GM19467 (cell line): ENCODE data around the gene SPRY4.
"Not testable (repeated sequence)": the region's sequence is repeated elsewhere in the genome, so short reads cannot be mapped to it uniquely, and the experiment has no call there.

Source experiments
- ATAC-seq: cut with Tn5 transposase; IDR thresholded peaks from one replicate; pipeline ENCODE4 v1.9.1; 2021; ENCODE audit warnings: mild to moderate bottlenecking, moderate library complexity; ENCODE audit not compliant: unreplicated experiment

The SPRY4 gene

DNA sequence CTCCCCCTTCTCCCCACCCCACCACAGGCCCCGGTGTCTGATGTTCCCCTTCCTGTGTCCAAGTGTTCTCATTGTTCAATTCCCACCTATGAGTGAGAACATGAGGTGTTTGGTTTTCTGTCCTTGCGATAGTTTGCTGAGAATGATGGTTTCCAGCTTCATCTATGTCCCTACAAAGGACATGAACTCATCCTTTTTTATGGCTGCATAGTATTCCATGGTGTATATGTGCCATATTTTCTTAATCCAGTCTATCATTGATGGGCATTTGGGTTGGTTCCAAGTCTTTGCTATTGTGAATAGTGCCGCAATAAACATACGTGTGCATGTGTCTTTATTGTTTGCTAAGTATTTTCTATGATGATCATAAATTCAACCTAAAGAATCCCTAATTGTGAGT is 60.7 kb downstream of the SPRY4 start:
- ATAC-seq = not testable (repeated sequence)

GRCh38 chr5:142263346-142263745 is 61.5 kb downstream of the SPRY4 start:
- ATAC-seq = no peak

DNA sequence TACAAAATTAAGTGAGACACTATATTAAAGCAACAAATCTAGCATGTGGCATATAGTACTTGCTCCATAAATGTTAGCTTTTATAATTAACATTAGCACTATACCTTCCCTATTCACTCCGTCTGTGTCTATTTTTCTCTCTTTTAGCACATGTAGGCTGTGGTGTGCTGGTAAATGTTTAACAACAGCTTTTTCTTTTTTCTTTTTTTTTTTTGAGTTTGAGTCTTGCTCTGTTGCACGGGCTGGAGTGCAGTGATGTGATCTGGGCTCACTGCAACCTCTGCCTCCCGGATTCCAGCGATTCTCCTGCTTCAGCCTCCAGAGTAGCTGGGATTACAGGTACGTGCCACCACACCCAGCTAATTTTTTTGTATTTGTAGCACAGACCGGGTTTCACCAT is 62.1 kb downstream of the SPRY4 start:
- no peak for ATAC-seq
